T-cell (primary cell): ENCODE results near the gene AGRP. TPM values are rescaled to one million over a fixed set of nuclear protein-coding genes. Genes with fewer than 3 reads are reported as not detected.

Experiments used
- ATAC-seq, 4 experiments: fragments of 200-7000 bp in 3 of 4; fragments of 150-1000 bp in 1 of 4; cut with Tn5 transposase; replicated peaks in 1 of 4; 1 replicate in 3 of 4; 2 replicates in 1 of 4; pipeline ENCODE4 v1.10.0; 2021; ENCODE audit warnings: moderate library complexity in 3 of 4, mild to moderate bottlenecking in 2 of 4, moderate number of reproducible peaks in 1 of 4
- CTCF ChIA-PET, 2 donors: fragments of 300-600 bp; sonication (Branson Sonifier 250); formaldehyde crosslinking; loops; one replicate each; lab custom pipeline; 2022; ENCODE audit warnings: antibody characterized with exemption in 2 of 2; lab: Charles Lee
- POLR2A ChIA-PET, 2 donors: fragments of 300-600 bp; sonication (Branson Sonifier 250); formaldehyde crosslinking; loops; one replicate each; lab custom pipeline; 2022; ENCODE audit warnings: antibody characterized with exemption in 2 of 2; lab: Charles Lee
- DNase-seq, 35 experiments: peaks; one replicate each; pipeline versions ENCODE4 v3.0.0 to v3.0.0-alpha.2; 2013 to 2023
- H3K27ac ChIP-seq: one replicate; pipeline ENCODE4 v1.5.1; 2013; ENCODE audit warnings: low read length
- H3K27me3 ChIP-seq, 2 experiments: replicated peaks in 1 of 2; 1 replicate in 1 of 2; 2 replicates in 1 of 2; pipeline versions ENCODE4 v1.6.1 to v1.7.0; 2013; ENCODE audit warnings: low read length in 1 of 2, mixed read lengths in 1 of 2; ENCODE audit not compliant: control insufficient read depth in 2 of 2, insufficient read depth in 2 of 2; ENCODE audit errors: extremely low read depth in 1 of 2
- H3K36me3 ChIP-seq, 2 donors: 1 replicate in 1 of 2; 2 replicates in 1 of 2; pipeline versions ENCODE4 v1.6.1 to v1.7.0; 2013; ENCODE audit warnings: low read length in 1 of 2; ENCODE audit not compliant: control insufficient read depth in 2 of 2, insufficient read depth in 1 of 2; ENCODE audit errors: extremely low read depth in 1 of 2
- H3K4me1 ChIP-seq, 2 experiments: 1 replicate in 1 of 2; 2 replicates in 1 of 2; pipeline versions ENCODE4 v1.6.1 to v1.7.0; 2013; ENCODE audit warnings: low read length in 2 of 2, mixed read lengths in 1 of 2; ENCODE audit not compliant: insufficient read depth in 2 of 2, control insufficient read depth in 1 of 2; ENCODE audit errors: extremely low read depth in 1 of 2
- H3K4me3 ChIP-seq, 2 donors: 1 replicate in 1 of 2; 2 replicates in 1 of 2; pipeline versions ENCODE4 v1.5.1 to v1.7.0; 2013; ENCODE audit warnings: mild to moderate bottlenecking in 2 of 2, low read length in 1 of 2, moderate library complexity in 1 of 2; ENCODE audit not compliant: control insufficient read depth in 1 of 2; ENCODE audit errors: extremely low read depth in 1 of 2
- H3K9me3 ChIP-seq: 2 replicates; pipeline ENCODE4 v1.7.0; 2013
- H3K27ac Mint-ChIP-seq, 2 donors: one replicate each; pipeline ENCODE4 v1.8.0; 2020 to 2021; ENCODE audit warnings: mild to moderate bottlenecking in 2 of 2, mixed read lengths in 2 of 2
- H3K27me3 Mint-ChIP-seq, 2 donors: one replicate each; pipeline ENCODE4 v1.8.0; 2021 to 2022; ENCODE audit warnings: mixed read lengths in 2 of 2
- H3K36me3 Mint-ChIP-seq: one replicate; pipeline ENCODE4 v1.8.0; 2021; ENCODE audit warnings: mixed read lengths
- H3K4me1 Mint-ChIP-seq, 3 donors: one replicate each; pipeline ENCODE4 v1.8.0; 2020 to 2022; ENCODE audit warnings: mixed read lengths in 3 of 3, mild to moderate bottlenecking in 1 of 3
- H3K4me3 Mint-ChIP-seq, 3 donors: one replicate each; pipeline ENCODE4 v1.8.0; 2020 to 2022; ENCODE audit warnings: mild to moderate bottlenecking in 3 of 3, mixed read lengths in 3 of 3, moderate library complexity in 3 of 3
- H3K9me3 Mint-ChIP-seq, 3 donors: one replicate each; pipeline ENCODE4 v1.8.0; 2020 to 2022; ENCODE audit warnings: mixed read lengths in 3 of 3
- WGBS: methylation state at CpG from one replicate; pipeline ENCODE4 v1.1.5; 2013; ENCODE audit warnings: missing lambda C conversion rate; ENCODE audit not compliant: insufficient coverage; 5-methylcytosine and 5-hydroxymethylcytosine counted together
- total RNA-seq, 35 experiments: library from RNA in 6 of 35; stranded (reverse) in 6 of 35; fragments of 120-200 nt in 1 of 35; gene quantifications; one replicate each; pipeline versions ENCODE4 v1.2.1 to v1.2.4 and lab custom pipeline; 2013 to 2026

Gene AGRP
- total RNA-seq, 5 donors from 2014 or later (not counting 1 experiment from before 2014, with no cell fraction given), result not detected

DNA sequence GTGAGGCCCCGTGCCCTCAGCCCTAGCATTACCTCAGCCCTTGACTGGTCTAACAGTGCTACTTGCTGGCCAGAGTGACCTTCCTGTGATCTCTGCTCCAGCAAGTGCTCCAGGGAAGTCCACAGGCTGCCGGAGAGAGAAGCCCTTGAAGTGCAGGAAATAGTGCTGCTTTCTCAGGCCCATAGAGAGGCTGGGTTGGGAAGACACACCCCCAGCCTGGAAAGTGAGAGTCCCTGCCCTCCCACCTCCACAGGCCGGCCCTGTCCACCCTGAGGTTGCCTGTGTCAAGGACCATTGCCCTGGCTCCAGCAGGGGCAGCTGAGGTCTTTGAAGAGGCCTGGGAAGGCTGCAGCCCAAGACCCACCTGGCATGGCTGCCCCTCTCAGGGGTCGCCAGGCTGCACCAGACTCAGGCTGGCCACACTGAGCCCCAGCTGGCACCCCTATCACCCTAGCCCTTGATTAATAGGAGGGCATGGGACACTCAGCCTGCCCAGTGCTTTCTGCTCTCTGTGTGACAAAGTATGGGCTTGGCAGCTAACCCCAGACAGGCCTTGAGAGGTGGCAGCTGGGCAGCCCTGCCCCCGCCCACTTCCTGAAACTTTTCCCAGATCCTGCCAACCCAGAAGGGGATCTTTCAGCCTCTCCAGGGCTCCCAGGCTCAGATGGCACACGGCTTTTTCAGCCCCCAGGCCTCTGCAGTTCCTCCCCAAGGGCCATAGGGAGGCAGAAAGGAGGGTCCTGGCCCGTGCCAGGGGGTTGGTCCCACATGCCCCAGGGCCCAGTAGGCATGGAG is 24.1 kb downstream of the AGRP start:
- H3K4me1 Mint-ChIP-seq, result peaks cover 18 to 54% (median 40%) of the 10 kb centered on the region in 3 donors
- H3K36me3 ChIP-seq, result peaks cover 3 to 31% of the 10 kb centered on the region in 2 donors
- no peak for ATAC-seq

DNA sequence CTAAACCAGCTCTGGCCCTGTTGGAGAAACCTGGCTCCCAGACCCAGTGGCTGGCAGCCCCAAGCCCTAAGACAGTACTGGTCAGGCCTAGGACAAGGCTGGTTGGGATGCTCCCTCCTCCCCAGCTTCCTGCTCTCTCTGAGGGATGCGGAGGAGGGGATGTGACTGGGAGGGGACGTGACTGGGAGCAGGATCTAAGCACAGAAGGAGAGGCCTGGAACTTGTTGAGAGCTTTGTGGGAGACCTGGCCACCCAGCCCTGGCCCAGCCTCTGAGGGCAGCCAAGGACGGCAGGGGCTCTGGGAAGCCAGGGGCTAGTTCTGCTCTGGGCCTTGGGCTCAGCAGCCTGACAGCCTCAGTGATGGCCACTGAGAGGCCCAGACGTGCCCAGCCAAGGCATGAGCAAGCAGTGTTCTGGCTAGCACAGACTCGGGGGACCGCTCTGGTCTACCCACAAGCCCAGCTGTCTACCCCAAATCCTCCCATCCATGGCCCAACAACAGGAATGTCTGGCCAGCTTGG is 25.2 kb downstream of the AGRP start:
- no peak overlapping the region for H3K4me3 ChIP-seq
- H3K27me3 Mint-ChIP-seq, result no peaks in the 10 kb centered on the region
- H3K4me1 ChIP-seq, result peaks cover 0 to 45% of the 10 kb centered on the region in 2 experiments
- DNase-seq, result no peak
- H3K36me3 Mint-ChIP-seq, result peaks cover 13% of the 10 kb centered on the region
- H3K36me3 ChIP-seq, result peaks cover 3 to 40% of the 10 kb centered on the region in 2 donors
- H3K27ac ChIP-seq, result no peak overlapping the region
- no peaks in the 10 kb centered on the region for H3K9me3 Mint-ChIP-seq
- no peak overlapping the region for H3K4me3 Mint-ChIP-seq
- WGBS, result 92% methylated on average over 5 of the region's 6 CpGs
- ChIA-PET POLR2A (no interaction called here), CTCF (no interaction called here)
- peaks cover 18 to 52% (median 36%) of the 10 kb centered on the region in 3 donors for H3K4me1 Mint-ChIP-seq
- no peaks in the 10 kb centered on the region for H3K9me3 ChIP-seq
- H3K27me3 ChIP-seq, result no peaks in the 10 kb centered on the region
- ATAC-seq, result no peak
- H3K27ac Mint-ChIP-seq, result no peak overlapping the region

More for the DNA sequence above, 24.1 kb downstream of the AGRP start:
- H3K27ac ChIP-seq, result no peak overlapping the region
- Mint-ChIP-seq H3K36me3 (peaks cover 12% of the 10 kb centered on the region), H3K27ac (peak overlapping the region in 1 of 2 donors; percentile 28), H3K4me3 (no peak overlapping the region), H3K9me3 (no peaks in the 10 kb centered on the region), H3K27me3 (no peaks in the 10 kb centered on the region)
- ChIA-PET POLR2A (interaction anchor here in 1 of 2 donors (0.6 kb wide), 1 partner anchor 437 kb away, joined by 13 read pairs; no protein-coding TSS in a partner anchor), CTCF (no interaction called here)
- 95% methylated on average over 6 of the region's 7 CpGs for WGBS
- no peak for DNase-seq
- no peak overlapping the region for H3K4me3 ChIP-seq
- peaks cover 0 to 47% of the 10 kb centered on the region in 2 experiments for H3K4me1 ChIP-seq
- no peaks in the 10 kb centered on the region for H3K27me3 ChIP-seq
- H3K9me3 ChIP-seq, result no peaks in the 10 kb centered on the region

DNA sequence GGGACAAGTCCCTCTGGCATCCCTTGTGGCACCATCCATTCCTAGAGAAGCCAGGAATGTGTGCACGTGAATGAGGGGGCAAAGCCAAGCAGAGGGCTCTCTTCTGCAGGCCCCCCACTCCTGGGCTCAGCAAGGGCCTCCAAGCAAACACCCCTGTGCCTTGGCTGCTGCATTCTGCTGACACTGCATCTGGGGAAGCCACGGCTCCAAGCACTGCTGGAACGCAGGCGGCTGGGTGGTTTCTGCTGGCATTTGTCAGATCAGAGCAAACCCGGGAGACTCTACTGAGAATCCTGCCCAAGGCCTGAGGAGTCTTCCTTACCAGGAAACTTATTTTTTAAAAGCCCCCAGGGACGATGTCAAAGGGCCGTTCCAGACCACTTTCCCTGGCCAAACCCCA is 25.7 kb downstream of the AGRP start:
- Histone ChIP-seq H3K9me3 (no peaks in the 10 kb centered on the region), H3K4me3 (no peak overlapping the region), H3K27me3 (no peaks in the 10 kb centered on the region), H3K4me1 (peaks cover 0 to 44% of the 10 kb centered on the region in 2 experiments), H3K27ac (no peak overlapping the region), H3K36me3 (peaks cover under 1 to 42% of the 10 kb centered on the region in 2 donors)
- Mint-ChIP-seq H3K4me3 (no peak overlapping the region), H3K27ac (no peak overlapping the region), H3K9me3 (no peaks in the 10 kb centered on the region), H3K4me1 (peaks cover 18 to 48% (median 33%) of the 10 kb centered on the region in 3 donors), H3K27me3 (no peaks in the 10 kb centered on the region), H3K36me3 (peaks cover 16% of the 10 kb centered on the region)
- CTCF ChIA-PET, result no interaction called here
- POLR2A ChIA-PET, result no interaction called here
- ATAC-seq, result no peak
- 82% methylated on average over 5 of the region's 7 CpGs for WGBS
- no peak for DNase-seq

GRCh38 chr16:67456391-67457081 is 26.8 kb downstream of the AGRP start:
- CTCF ChIA-PET, result interaction anchor here in 1 of 2 donors (0.7 kb wide), 1 partner anchor 9 kb away, joined by 5 read pairs; no protein-coding TSS in a partner anchor
- peaks cover 17 to 45% (median 32%) of the 10 kb centered on the region in 3 donors for H3K4me1 Mint-ChIP-seq
- no peak for ATAC-seq

GRCh38 chr16:67454852-67455251 is 28.5 kb downstream of the AGRP start:
- H3K4me3 ChIP-seq, result no peak overlapping the region
- H3K36me3 ChIP-seq, result peaks cover 8 to 51% of the 10 kb centered on the region in 2 donors
- H3K4me3 Mint-ChIP-seq, result no peak overlapping the region
- peaks cover 14 to 46% (median 22%) of the 10 kb centered on the region in 3 donors for H3K4me1 Mint-ChIP-seq
- H3K36me3 Mint-ChIP-seq, result peaks cover 21% of the 10 kb centered on the region
- H3K9me3 Mint-ChIP-seq, result no peaks in the 10 kb centered on the region
- ChIA-PET CTCF (no interaction called here), POLR2A (no interaction called here)
- no peaks in the 10 kb centered on the region for H3K9me3 ChIP-seq
- H3K27ac ChIP-seq, result no peak overlapping the region
- peaks cover 0 to 25% of the 10 kb centered on the region in 2 experiments for H3K4me1 ChIP-seq
- H3K27ac Mint-ChIP-seq, result no peak overlapping the region
- H3K27me3 Mint-ChIP-seq, result no peaks in the 10 kb centered on the region
- H3K27me3 ChIP-seq, result no peaks in the 10 kb centered on the region
- ATAC-seq, result no peak
- no peak for DNase-seq
- WGBS, result 98% methylated on average over 3 of the region's 6 CpGs

More at GRCh38 chr16:67456391-67457081, 26.8 kb downstream of the AGRP start:
- Histone ChIP-seq H3K27me3 (no peaks in the 10 kb centered on the region), H3K36me3 (peaks cover 6 to 47% of the 10 kb centered on the region in 2 donors), H3K9me3 (no peaks in the 10 kb centered on the region), H3K27ac (no peak overlapping the region), H3K4me1 (peaks cover 0 to 34% of the 10 kb centered on the region in 2 experiments), H3K4me3 (no peak overlapping the region)
- Mint-ChIP-seq H3K27me3 (no peaks in the 10 kb centered on the region), H3K27ac (no peak overlapping the region), H3K36me3 (peaks cover 16% of the 10 kb centered on the region), H3K4me3 (no peak overlapping the region), H3K9me3 (no peaks in the 10 kb centered on the region)
- 91% methylated on average over 5 of the region's 6 CpGs for WGBS
- no peak for DNase-seq
- POLR2A ChIA-PET, result no interaction called here

DNA sequence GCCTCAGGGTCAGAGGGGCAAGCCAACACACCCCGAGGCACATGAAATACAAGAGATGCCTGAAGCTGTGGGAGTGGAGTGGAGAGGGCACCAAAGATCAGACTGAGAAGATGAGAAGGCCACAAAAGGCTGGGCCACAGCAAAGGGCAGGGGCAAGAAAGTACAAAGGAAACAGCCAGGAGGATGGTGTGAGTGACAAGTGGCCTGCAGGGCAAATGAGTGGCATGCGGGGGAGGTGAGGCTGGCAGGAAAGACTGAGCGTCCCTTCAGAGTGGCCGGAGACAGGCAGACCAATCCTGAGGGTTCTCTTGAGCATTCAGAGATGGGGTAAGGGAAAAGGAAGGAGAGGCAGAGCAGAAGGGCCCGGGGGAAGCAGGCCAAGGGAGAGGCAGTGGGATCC is 29.2 kb downstream of the AGRP start:
- 94% methylated on average over 5 of the region's 5 CpGs for WGBS
- ChIA-PET POLR2A (no interaction called here), CTCF (no interaction called here)
- H3K27ac ChIP-seq, result no peak overlapping the region
- Mint-ChIP-seq H3K36me3 (peaks cover 24% of the 10 kb centered on the region), H3K9me3 (no peaks in the 10 kb centered on the region), H3K4me1 (peaks cover 14 to 46% (median 22%) of the 10 kb centered on the region in 3 donors), H3K27me3 (no peaks in the 10 kb centered on the region), H3K27ac (no peak overlapping the region), H3K4me3 (no peak overlapping the region)
- H3K27me3 ChIP-seq, result no peaks in the 10 kb centered on the region
- no peak for DNase-seq
- no peak for ATAC-seq
- peaks cover 8 to 49% of the 10 kb centered on the region in 2 donors for H3K36me3 ChIP-seq
- H3K4me1 ChIP-seq, result peaks cover 0 to 18% of the 10 kb centered on the region in 2 experiments
- H3K4me3 ChIP-seq, result no peak overlapping the region
- H3K9me3 ChIP-seq, result no peaks in the 10 kb centered on the region
